ENCODE measurements around the gene GYG1.

GYG1 gene

GRCh38 chr3:149023951-149024350, 32.6 kb downstream of the GYG1 start:
- H3K4me1 ChIP-seq (ENCODE audit: insufficient read depth, poor library complexity, severe bottlenecking), result no peaks in the 10 kb centered on the region
- no peaks in the 10 kb centered on the region for H3K9me3 ChIP-seq (ENCODE audit: severe bottlenecking)
- DNase-seq (ENCODE audit: low spot score), result no peak
- H3K27me3 ChIP-seq (ENCODE audit: insufficient read depth, poor library complexity, severe bottlenecking), result no peaks in the 10 kb centered on the region
- no peak overlapping the region for H3K27ac ChIP-seq (ENCODE audit: poor library complexity, severe bottlenecking)
- no peak for TF ChIP-seq CTCF (IDR thresholded peaks at IDR 0.05; ENCODE audit: poor library complexity, severe bottlenecking)
- H3K4me3 ChIP-seq (ENCODE audit: severe bottlenecking), result no peak overlapping the region
- ATAC-seq (ENCODE audit: low read depth), result no peak
- peaks cover 37% of the 10 kb centered on the region for H3K36me3 ChIP-seq (ENCODE audit: low read depth)

GRCh38 chr3:149026718-149027117, 35.4 kb downstream of the GYG1 start:
- no peak for DNase-seq (ENCODE audit: low spot score)
- Histone ChIP-seq H3K36me3 (ENCODE audit: low read depth) (peaks cover 62% of the 10 kb centered on the region), H3K4me1 (ENCODE audit: insufficient read depth, poor library complexity, severe bottlenecking) (no peaks in the 10 kb centered on the region), H3K9me3 (ENCODE audit: severe bottlenecking) (no peaks in the 10 kb centered on the region), H3K27me3 (ENCODE audit: insufficient read depth, poor library complexity, severe bottlenecking) (no peaks in the 10 kb centered on the region), H3K27ac (ENCODE audit: poor library complexity, severe bottlenecking) (no peak overlapping the region), H3K4me3 (ENCODE audit: severe bottlenecking) (no peak overlapping the region)
- no peak for ATAC-seq (ENCODE audit: low read depth)
- TF ChIP-seq CTCF (IDR thresholded peaks at IDR 0.05; ENCODE audit: poor library complexity, severe bottlenecking), result no peak

- no peak for DNase-seq (ENCODE audit: low spot score)
- TF ChIP-seq CTCF (IDR thresholded peaks at IDR 0.05; ENCODE audit: poor library complexity, severe bottlenecking), result no peak
- Histone ChIP-seq H3K36me3 (ENCODE audit: low read depth) (peaks cover 74% of the 10 kb centered on the region), H3K27ac (ENCODE audit: poor library complexity, severe bottlenecking) (no peak overlapping the region), H3K9me3 (ENCODE audit: severe bottlenecking) (no peaks in the 10 kb centered on the region), H3K27me3 (ENCODE audit: insufficient read depth, poor library complexity, severe bottlenecking) (no peaks in the 10 kb centered on the region), H3K4me1 (ENCODE audit: insufficient read depth, poor library complexity, severe bottlenecking) (no peaks in the 10 kb centered on the region), H3K4me3 (ENCODE audit: severe bottlenecking) (no peak overlapping the region)
- ATAC-seq (ENCODE audit: low read depth), result no peak
Measured at GRCh38 chr3:149031096-149031495, 39.8 kb downstream of the GYG1 start.

- H3K4me3 ChIP-seq (ENCODE audit: severe bottlenecking), result no peak overlapping the region
- no peaks in the 10 kb centered on the region for H3K9me3 ChIP-seq (ENCODE audit: severe bottlenecking)
- H3K27ac ChIP-seq (ENCODE audit: poor library complexity, severe bottlenecking), result no peak overlapping the region
- no peak for TF ChIP-seq CTCF (IDR thresholded peaks at IDR 0.05; ENCODE audit: poor library complexity, severe bottlenecking)
- H3K36me3 ChIP-seq (ENCODE audit: low read depth), result peaks cover 76% of the 10 kb centered on the region
- DNase-seq (ENCODE audit: low spot score) (no peak), ATAC-seq (ENCODE audit: low read depth) (no peak)
- H3K4me1 ChIP-seq (ENCODE audit: insufficient read depth, poor library complexity, severe bottlenecking), result peaks cover under 1% of the 10 kb centered on the region
- no peaks in the 10 kb centered on the region for H3K27me3 ChIP-seq (ENCODE audit: insufficient read depth, poor library complexity, severe bottlenecking)
Measured at GRCh38 chr3:149037684-149038083, 46.3 kb downstream of the GYG1 start.

GRCh38 chr3:149038322-149038721, 47.0 kb downstream of the GYG1 start:
- DNase-seq (ENCODE audit: low spot score), result no peak
- Histone ChIP-seq H3K4me1 (ENCODE audit: insufficient read depth, poor library complexity, severe bottlenecking) (peaks cover 6% of the 10 kb centered on the region), H3K9me3 (ENCODE audit: severe bottlenecking) (no peaks in the 10 kb centered on the region), H3K36me3 (ENCODE audit: low read depth) (peaks cover 73% of the 10 kb centered on the region), H3K27ac (ENCODE audit: poor library complexity, severe bottlenecking) (no peak overlapping the region), H3K27me3 (ENCODE audit: insufficient read depth, poor library complexity, severe bottlenecking) (no peaks in the 10 kb centered on the region), H3K4me3 (ENCODE audit: severe bottlenecking) (no peak overlapping the region)
- ATAC-seq (ENCODE audit: low read depth), result no peak
- TF ChIP-seq CTCF (IDR thresholded peaks at IDR 0.05; ENCODE audit: poor library complexity, severe bottlenecking), result no peak
